Measurements from ENCODE around the gene TAF1L.
A peak's percentile ranks its signal among the peaks of the same experiment; 100 is the strongest.

TAF1L gene

DNA sequence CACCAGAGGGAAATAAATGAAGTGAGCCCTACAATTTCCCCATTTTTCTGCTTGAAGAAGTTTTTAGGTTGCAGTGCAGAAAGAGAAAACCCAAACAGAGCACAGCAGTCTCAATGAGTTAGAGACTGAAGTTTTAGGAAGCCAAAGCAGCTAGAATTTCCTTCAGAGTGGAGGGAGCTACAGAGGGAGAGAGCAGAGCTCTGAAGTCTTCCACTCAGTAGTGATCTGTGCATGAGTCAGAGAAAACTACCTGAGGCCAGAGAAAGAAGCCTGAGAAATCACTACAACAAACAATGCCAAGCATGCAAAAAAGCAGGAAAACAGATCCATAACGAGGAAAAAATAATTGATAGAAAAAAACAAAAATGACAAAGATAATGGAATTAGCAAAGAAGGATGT, 44.6 kb downstream of the TAF1L start:
- no peak for TF ChIP-seq CTCF (conservative IDR thresholded peaks at IDR 0.05; ENCODE audit: low read depth, low read length)
- no peak for DNase-seq (ENCODE audit: low read depth)
- H3K4me3 ChIP-seq (ENCODE audit: low read depth, low read length): no peak overlapping the region

GRCh38 chr9:32590476-32590875, 45.0 kb downstream of the TAF1L start:
- no peak for TF ChIP-seq CTCF (conservative IDR thresholded peaks at IDR 0.05; ENCODE audit: low read depth, low read length)
- no peak overlapping the region for H3K4me3 ChIP-seq (ENCODE audit: low read depth, low read length)
- DNase-seq (ENCODE audit: low read depth): no peak

GRCh38 chr9:32589083-32589723, 46.3 kb downstream of the TAF1L start:
- TF ChIP-seq CTCF (conservative IDR thresholded peaks at IDR 0.05; ENCODE audit: low read depth, low read length): peak; percentile 71
- DNase-seq (ENCODE audit: low read depth): peak; percentile 81
- no peak overlapping the region for H3K4me3 ChIP-seq (ENCODE audit: low read depth, low read length)

DNA sequence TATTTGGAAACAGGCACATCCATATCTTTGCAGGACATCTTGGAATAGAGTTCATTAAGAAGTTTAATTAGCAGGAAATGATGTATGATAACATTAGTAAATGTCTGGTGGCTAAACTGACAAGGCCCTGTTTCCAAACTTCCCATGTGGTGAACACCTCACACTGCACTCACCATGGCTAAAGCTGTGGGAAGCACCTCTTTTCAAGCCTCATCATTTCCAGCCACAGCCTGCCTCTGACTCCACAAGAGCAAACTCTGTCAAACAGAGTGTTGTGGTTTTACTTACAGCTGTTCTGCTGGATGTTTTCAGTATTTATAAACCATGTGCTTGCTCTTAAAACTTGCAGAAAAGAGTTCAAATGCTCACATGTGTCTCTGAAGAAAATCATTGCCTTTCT, 47.6 kb downstream of the TAF1L start:
- peak; percentile 24 for DNase-seq (ENCODE audit: low read depth)
- TF ChIP-seq CTCF (conservative IDR thresholded peaks at IDR 0.05; ENCODE audit: low read depth, low read length): no peak
- no peak overlapping the region for H3K4me3 ChIP-seq (ENCODE audit: low read depth, low read length)

GRCh38 chr9:32584784-32585183, 50.7 kb downstream of the TAF1L start:
- H3K4me3 ChIP-seq (ENCODE audit: low read depth, low read length): no peak overlapping the region
- no peak for TF ChIP-seq CTCF (conservative IDR thresholded peaks at IDR 0.05; ENCODE audit: low read depth, low read length)
- peak; percentile 11 for DNase-seq (ENCODE audit: low read depth)

GRCh38 chr9:32581512-32582143, 53.8 kb downstream of the TAF1L start:
- peak; percentile 83 for TF ChIP-seq CTCF (conservative IDR thresholded peaks at IDR 0.05; ENCODE audit: low read depth, low read length)
- DNase-seq (ENCODE audit: low read depth): peak; percentile 88
- no peak overlapping the region for H3K4me3 ChIP-seq (ENCODE audit: low read depth, low read length)
